Measurements from ENCODE around the gene FBXO28. TPM values are rescaled to one million over a fixed set of nuclear protein-coding genes. Genes with fewer than 3 reads are reported as not detected.

The FBXO28 gene
- total RNA-seq, 1 experiment from 2014 or later, result 41.3 TPM

GRCh38 chr1:224180783-224181452 lies 67.0 kb downstream of the FBXO28 start:
- no peaks in the 10 kb centered on the region for H3K36me3 ChIP-seq (replicated peaks; ENCODE audit: control insufficient read depth, insufficient read depth, low read length)
- H3K4me3 ChIP-seq (ENCODE audit: insufficient read depth, low read depth, low read length), result no peak overlapping the region
- H3K27me3 ChIP-seq (ENCODE audit: control insufficient read depth, insufficient read depth, low read length), result no peaks in the 10 kb centered on the region
- DNase-seq, result no peak

GRCh38 chr1:224181453-224181810 lies 67.5 kb downstream of the FBXO28 start:
- Histone ChIP-seq H3K36me3 (replicated peaks; ENCODE audit: control insufficient read depth, insufficient read depth, low read length) (no peaks in the 10 kb centered on the region), H3K4me3 (ENCODE audit: insufficient read depth, low read depth, low read length) (no peak overlapping the region)
- DNase-seq, result no peak

DNA sequence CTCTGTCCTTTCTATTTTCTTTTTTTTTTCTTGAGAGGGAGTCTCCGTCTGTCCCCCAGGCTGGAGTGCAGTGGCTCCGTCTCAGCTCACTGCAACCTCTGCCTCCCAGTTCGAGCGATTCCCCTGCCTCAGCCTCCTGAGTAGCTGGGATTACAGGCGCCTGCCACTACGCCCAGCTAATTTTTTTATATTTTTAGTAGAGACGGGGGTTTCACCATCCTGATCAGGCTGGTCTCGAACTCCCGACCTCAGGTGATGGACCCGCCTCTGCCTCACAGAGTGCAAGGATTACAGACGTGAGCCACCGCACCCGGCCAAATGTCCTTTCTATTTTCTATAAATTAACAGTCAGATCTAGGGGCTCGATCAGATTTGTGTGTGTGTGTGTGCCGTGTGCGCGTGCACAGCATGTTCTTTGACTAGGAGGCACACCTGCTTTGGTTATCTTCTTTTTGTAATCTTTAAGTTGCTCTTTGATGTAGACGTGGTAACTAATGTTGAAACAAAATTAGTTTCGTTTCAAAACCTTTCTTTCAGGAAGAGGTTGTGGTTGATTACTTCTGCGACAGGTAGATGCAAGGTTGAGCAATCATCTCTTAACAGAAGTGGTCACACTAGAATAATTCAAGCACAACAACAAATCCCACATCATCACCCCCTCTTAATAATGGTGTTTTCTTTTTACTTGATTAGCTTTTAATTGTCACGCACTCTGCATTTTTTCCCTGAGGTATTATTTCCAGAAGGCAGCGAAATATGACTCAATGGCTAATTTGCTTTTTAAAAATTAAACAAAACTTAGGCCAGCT lies 68.3 kb downstream of the FBXO28 start:
- H3K27me3 ChIP-seq (ENCODE audit: control insufficient read depth, insufficient read depth, low read length), result no peaks in the 10 kb centered on the region
- H3K36me3 ChIP-seq (replicated peaks; ENCODE audit: control insufficient read depth, insufficient read depth, low read length), result no peaks in the 10 kb centered on the region

More at GRCh38 chr1:224181453-224181810, 67.5 kb downstream of the FBXO28 start:
- no peaks in the 10 kb centered on the region for H3K27me3 ChIP-seq (ENCODE audit: control insufficient read depth, insufficient read depth, low read length)

GRCh38 chr1:224182866-224183590 lies 69.1 kb downstream of the FBXO28 start, which contains the start of gene DEGS1:
Gene DEGS1 (plus strand): TSS chr1:224183240. CDS start chr1:224183337, 97 bp downstream.
- peak; percentile 99 for DNase-seq
- H3K27me3 ChIP-seq (ENCODE audit: control insufficient read depth, insufficient read depth, low read length), result no peaks in the 10 kb centered on the region
- peak within 1 kb of the TSS; percentile 94 for H3K4me3 ChIP-seq (ENCODE audit: insufficient read depth, low read depth, low read length)
- no peaks in the 10 kb centered on the region; the same call in 1 of the 2 replicates for H3K36me3 ChIP-seq (replicated peaks; ENCODE audit: control insufficient read depth, insufficient read depth, low read length)

More for the DNA sequence above, 68.3 kb downstream of the FBXO28 start:
- peak overlapping the region; percentile 94 for H3K4me3 ChIP-seq (ENCODE audit: insufficient read depth, low read depth, low read length)
- DNase-seq, result peak; percentile 33

DNA sequence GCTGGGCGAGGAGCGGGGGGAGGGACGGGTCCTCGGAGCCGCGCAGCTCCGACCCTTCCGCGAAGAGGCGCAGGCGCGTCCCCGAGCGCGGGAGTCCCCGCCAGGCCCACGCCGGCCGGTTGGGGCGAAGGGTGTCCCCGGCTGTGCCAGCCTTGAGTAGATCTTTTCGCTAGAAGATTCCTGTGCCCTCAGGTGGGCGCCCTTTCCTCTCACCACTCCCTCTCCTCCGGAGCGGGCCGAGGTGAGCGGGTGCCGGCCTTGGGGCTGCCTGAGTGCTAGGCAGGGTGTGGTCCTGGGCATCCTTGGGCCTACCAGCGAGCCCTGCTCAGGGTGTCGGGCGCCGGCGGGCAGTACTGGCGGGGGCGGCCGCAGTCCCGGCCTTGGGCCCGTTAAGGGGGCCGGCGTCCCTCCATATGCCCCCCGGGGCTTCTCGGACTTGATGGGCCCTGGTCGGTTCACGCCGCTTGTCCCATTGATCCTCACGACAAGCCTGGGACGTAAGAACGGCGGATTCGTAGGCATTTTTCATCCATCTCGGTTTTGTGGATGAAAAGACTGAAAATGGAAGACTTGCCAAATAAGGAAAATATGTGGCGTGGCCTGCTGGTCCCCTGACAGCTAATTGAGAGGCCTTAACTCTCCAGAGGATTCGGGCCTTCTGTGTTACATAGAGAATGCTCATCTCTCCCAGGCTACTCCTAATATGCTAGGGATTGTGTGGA lies 69.8 kb downstream of the FBXO28 start:
- H3K4me3 ChIP-seq (ENCODE audit: insufficient read depth, low read depth, low read length), result peak overlapping the region; percentile 94
- peak; percentile 86 for DNase-seq
- no peaks in the 10 kb centered on the region; the same call in 1 of the 2 replicates for H3K36me3 ChIP-seq (replicated peaks; ENCODE audit: control insufficient read depth, insufficient read depth, low read length)
- H3K27me3 ChIP-seq (ENCODE audit: control insufficient read depth, insufficient read depth, low read length), result no peaks in the 10 kb centered on the region

- H3K27me3 ChIP-seq (ENCODE audit: control insufficient read depth, insufficient read depth, low read length), result no peaks in the 10 kb centered on the region
- no peak for DNase-seq
- no peak overlapping the region for H3K4me3 ChIP-seq (ENCODE audit: insufficient read depth, low read depth, low read length)
- H3K36me3 ChIP-seq (replicated peaks; ENCODE audit: control insufficient read depth, insufficient read depth, low read length), result no peaks in the 10 kb centered on the region; the same call in none of the 2 replicates
These were observed 71.3 kb downstream of the FBXO28 start for GRCh38 chr1:224185208-224185607.

GRCh38 chr1:224188286-224188685 lies 74.4 kb downstream of the FBXO28 start:
- DNase-seq, result no peak
- Histone ChIP-seq H3K36me3 (replicated peaks; ENCODE audit: control insufficient read depth, insufficient read depth, low read length) (peaks cover under 1% of the 10 kb centered on the region), H3K27me3 (ENCODE audit: control insufficient read depth, insufficient read depth, low read length) (no peaks in the 10 kb centered on the region), H3K4me3 (ENCODE audit: insufficient read depth, low read depth, low read length) (no peak overlapping the region)

- Histone ChIP-seq H3K36me3 (replicated peaks; ENCODE audit: control insufficient read depth, insufficient read depth, low read length) (peaks cover 2% of the 10 kb centered on the region), H3K4me3 (ENCODE audit: insufficient read depth, low read depth, low read length) (no peak overlapping the region), H3K27me3 (ENCODE audit: control insufficient read depth, insufficient read depth, low read length) (no peaks in the 10 kb centered on the region)
- DNase-seq, result no peak
These were observed 75.7 kb downstream of the FBXO28 start for GRCh38 chr1:224189561-224189960.

DNA sequence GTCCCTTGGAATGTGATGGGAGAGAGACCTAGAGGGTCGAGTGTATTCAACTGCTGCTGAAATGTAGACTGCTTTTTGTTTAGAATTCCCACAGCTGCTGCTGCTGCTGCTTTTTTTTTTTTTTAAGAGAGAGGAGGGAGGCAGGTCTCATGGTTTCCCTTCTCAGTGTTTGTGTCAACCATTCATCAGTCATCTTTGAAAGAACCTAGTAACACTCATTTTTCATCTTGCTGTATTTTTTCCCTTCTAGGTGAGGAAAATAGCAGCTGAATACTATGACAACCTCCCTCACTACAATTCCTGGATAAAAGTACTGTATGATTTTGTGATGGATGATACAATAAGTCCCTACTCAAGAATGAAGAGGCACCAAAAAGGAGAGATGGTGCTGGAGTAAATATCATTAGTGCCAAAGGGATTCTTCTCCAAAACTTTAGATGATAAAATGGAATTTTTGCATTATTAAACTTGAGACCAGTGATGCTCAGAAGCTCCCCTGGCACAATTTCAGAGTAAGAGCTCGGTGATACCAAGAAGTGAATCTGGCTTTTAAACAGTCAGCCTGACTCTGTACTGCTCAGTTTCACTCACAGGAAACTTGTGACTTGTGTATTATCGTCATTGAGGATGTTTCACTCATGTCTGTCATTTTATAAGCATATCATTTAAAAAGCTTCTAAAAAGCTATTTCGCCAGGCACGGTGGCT lies 78.3 kb downstream of the FBXO28 start:
- no peak for DNase-seq
- H3K27me3 ChIP-seq (ENCODE audit: control insufficient read depth, insufficient read depth, low read length), result no peaks in the 10 kb centered on the region
- no peak overlapping the region for H3K4me3 ChIP-seq (ENCODE audit: insufficient read depth, low read depth, low read length)
- H3K36me3 ChIP-seq (replicated peaks; ENCODE audit: control insufficient read depth, insufficient read depth, low read length), result peaks cover 2% of the 10 kb centered on the region

DNA sequence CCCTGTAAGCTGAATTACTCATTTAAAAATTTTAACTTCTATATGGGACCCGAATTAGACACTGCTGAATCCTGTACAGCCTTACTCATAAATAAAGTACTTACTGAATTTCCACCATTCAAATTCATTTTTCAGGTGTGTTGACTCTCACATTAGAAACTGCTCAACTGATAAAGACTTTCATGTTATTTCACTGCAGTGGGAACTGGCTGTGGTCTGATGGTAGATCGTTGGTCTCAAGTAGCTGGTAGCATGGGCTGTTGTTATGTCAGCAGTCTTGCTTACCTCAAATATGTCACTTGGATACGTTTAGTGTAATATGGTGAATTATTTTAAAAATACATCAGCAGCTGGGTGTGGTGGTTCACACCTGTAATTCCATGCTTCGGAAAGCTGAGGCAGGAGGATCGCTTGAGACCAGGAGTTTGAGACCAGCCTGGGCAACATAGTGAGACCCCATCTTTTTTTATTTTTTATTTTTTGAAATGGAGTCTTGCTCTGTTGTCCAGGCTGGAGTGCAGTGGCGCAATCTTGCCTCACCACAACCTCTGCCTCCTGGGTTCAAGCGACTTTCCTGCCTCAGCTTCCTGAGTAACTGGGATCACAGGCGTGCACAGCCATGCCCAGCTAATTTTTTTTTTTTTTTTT lies 79.5 kb downstream of the FBXO28 start:
- DNase-seq, result no peak
- Histone ChIP-seq H3K36me3 (replicated peaks; ENCODE audit: control insufficient read depth, insufficient read depth, low read length) (peaks cover 2% of the 10 kb centered on the region), H3K4me3 (ENCODE audit: insufficient read depth, low read depth, low read length) (no peak overlapping the region), H3K27me3 (ENCODE audit: control insufficient read depth, insufficient read depth, low read length) (no peaks in the 10 kb centered on the region)

DNA sequence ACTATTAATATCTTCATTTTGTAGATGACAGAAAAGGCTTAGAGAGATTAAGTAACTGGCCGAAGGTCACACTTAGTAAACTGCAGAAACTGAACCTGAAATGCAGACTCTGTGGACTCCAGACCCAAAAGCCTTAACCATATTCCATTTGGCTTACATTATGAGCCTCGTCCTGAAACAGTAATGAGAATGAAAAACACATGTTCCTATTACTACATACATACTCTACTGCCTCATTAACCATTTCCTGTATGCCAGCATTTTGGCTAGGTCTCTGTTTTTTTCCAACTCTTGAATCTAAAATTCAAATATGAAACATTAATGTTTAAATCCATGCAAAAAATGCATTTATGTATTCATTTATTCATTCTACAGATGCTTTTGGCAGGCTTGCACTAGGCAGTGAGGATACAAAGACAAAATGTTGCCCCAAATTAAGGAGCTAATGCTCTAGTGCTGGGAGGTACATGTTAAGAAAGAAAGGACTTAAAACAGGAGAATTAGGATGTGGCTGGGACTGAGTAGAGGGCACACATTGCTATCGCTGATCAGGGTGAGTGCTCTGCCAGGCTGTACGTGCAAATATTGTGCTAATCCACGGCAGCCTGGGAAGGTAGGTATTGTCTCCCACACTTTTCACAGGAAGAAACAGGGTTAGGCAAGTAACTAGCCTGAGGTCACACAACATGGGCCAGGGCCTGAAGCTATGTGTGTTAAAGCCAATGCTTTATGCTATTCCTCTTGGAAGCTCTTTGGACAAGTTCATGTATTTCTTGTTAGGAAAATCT lies 83.1 kb downstream of the FBXO28 start:
- no peaks in the 10 kb centered on the region for H3K27me3 ChIP-seq (ENCODE audit: control insufficient read depth, insufficient read depth, low read length)
- DNase-seq, result no peak
- H3K4me3 ChIP-seq (ENCODE audit: insufficient read depth, low read depth, low read length), result no peak overlapping the region
- H3K36me3 ChIP-seq (replicated peaks; ENCODE audit: control insufficient read depth, insufficient read depth, low read length), result peaks cover 2% of the 10 kb centered on the region

GRCh38 chr1:224198572-224198971 lies 84.7 kb downstream of the FBXO28 start:
- Histone ChIP-seq H3K27me3 (ENCODE audit: control insufficient read depth, insufficient read depth, low read length) (no peaks in the 10 kb centered on the region), H3K4me3 (ENCODE audit: insufficient read depth, low read depth, low read length) (no peak overlapping the region), H3K36me3 (replicated peaks; ENCODE audit: control insufficient read depth, insufficient read depth, low read length) (no peaks in the 10 kb centered on the region)
- no peak for DNase-seq

DNA sequence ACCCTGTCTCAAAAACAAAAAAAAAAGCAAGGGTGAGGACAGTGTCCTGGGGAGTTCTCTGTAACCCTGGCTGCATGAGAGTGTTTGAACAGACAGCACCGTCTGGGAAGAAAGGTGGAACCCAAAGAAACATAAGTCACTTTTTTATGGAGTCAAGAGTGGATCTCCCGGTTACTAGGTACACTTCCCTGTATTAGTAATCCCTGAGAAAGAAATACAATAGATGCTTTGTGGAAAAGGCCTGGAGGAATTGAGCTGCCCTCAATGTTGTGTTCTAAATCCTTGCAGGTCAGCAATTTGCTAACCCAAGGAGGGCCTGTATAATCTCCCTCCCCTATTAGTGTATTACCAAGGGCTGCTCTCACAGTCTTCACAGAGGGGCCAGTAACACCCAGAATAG lies 85.8 kb downstream of the FBXO28 start:
- Histone ChIP-seq H3K27me3 (ENCODE audit: control insufficient read depth, insufficient read depth, low read length) (no peaks in the 10 kb centered on the region), H3K36me3 (replicated peaks; ENCODE audit: control insufficient read depth, insufficient read depth, low read length) (no peaks in the 10 kb centered on the region), H3K4me3 (ENCODE audit: insufficient read depth, low read depth, low read length) (no peak overlapping the region)
- no peak for DNase-seq

Data from H7 (cell line).